Measurements from ENCODE around the gene ANK3.

DNA sequence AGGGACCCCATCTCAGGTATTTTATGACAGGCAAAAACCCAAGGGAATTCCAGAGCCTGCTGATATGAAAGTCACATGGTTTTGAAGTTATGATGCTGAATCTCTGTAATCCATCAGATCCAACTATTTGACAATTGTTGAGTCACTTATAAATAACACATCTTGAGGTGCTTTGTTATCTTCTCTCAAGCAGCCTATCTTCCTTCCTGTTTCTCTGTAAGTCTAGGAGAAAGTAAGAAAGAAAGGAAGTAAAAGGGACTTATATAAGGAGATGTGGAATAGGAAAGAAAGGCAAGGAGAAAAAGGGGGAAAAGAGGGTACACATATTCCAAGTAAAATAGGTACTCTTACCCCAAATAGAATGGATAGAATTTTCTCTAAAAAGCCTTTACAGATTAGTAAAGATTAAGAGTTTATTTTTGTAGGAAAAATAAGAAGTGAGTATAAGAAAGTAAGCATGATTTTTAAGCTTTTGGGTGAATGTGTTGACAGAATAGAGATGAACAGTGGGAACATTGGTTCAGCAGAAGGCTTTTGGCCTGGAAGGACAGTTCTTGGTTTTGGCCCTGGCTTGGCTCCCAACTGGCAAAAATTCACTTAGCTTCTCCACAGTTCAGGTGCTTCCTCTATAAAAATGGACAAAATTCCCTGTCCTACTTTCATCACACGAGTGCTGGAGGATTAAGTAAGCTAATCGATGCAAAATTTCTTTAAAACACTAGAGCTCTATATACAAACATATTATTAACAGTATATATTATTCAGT lies 39.6 kb upstream of the ANK3 start:
- no peak for TF ChIP-seq CTCF (IDR thresholded peaks at IDR 0.05 in 4 of 5, conservative IDR thresholded peaks at IDR 0.05 in 1 of 5)
- no peak for TF ChIP-seq POLR2A (IDR thresholded peaks at IDR 0.05)
